Cardiac septum (tissue), 1 donor: ENCODE measurements around the gene CDKL2. TPM values are rescaled to one million over a fixed set of nuclear protein-coding genes. Genes with fewer than 3 reads are reported as not detected.
"Not testable (repeated sequence)": the region's sequence is repeated elsewhere in the genome, so short reads cannot be mapped to it uniquely, and the experiment has no call there.

Experiments used
- DNase-seq: peaks from one replicate; pipeline ENCODE4 v3.0.0-alpha.2; 2020; ENCODE audit warnings: low spot score
- intact Hi-C: fragments of 100-400 bp; cut with DNase I; formaldehyde crosslinking; loops from one replicate; pipeline ENCODE4 v1.14.0; 2022
- long read RNA-seq: library from polyadenylated mRNA; unstranded; transcript quantifications from one replicate; pipeline ENCODE4 v2.0.0, GENCODE V29; 2021
- total RNA-seq: library from RNA; stranded (reverse); fragmentation: NEBNext Ultra II Directional; extraction: Animal tissue kit (Norgen Biotek cat#: 25700); gene quantifications from one replicate; pipeline ENCODE4 v1.2.1, GENCODE V29; 2021
- donor health status: DM: no; HTN: no; CAD: no.

CDKL2 gene
- 0.70 TPM for total RNA-seq
- long read RNA-seq = 0 reads

GRCh38 chr4:75630174-75630936 is at the start of gene CDKL2:
Gene CDKL2 (minus strand): TSS chr4:75630528. CDS start chr4:75625988, 4,540 bp downstream.
- intact Hi-C loops = no loop called here
- peak; percentile 95 for DNase-seq

GRCh38 chr4:75678965-75679364 is 48.6 kb upstream of the CDKL2 start:
- intact Hi-C loops = no loop called here
- DNase-seq = no peak

GRCh38 chr4:75678473-75678872 is 48.1 kb upstream of the CDKL2 start:
- DNase-seq = no peak
- intact Hi-C loops = no loop called here

GRCh38 chr4:75675004-75675531 is 44.7 kb upstream of the CDKL2 start:
- no peak for DNase-seq
- intact Hi-C loops = no loop called here

- intact Hi-C loops = loop anchor here (1.0 kb wide), 1 partner anchor 50 kb away; the partner anchor contains the start of gene USO1
- no peak for DNase-seq
Measured at GRCh38 chr4:75673959-75674328, 43.6 kb upstream of the CDKL2 start.

GRCh38 chr4:75673027-75673958 is 43.0 kb upstream of the CDKL2 start, which contains the start of gene G3BP2:
Gene G3BP2 (minus strand): TSS chr4:75673411. CDS start chr4:75662025, 11,386 bp downstream.
- peak; percentile 99 for DNase-seq
- intact Hi-C loops = loop anchor here (1.0 kb wide), 1 partner anchor 51 kb away; the partner anchor contains the start of gene USO1

- peak; percentile 84 for DNase-seq
- intact Hi-C loops = loop anchor here (1.0 kb wide), 1 partner anchor 52 kb away; the partner anchor contains the start of gene USO1
Measured at GRCh38 chr4:75672461-75673026, 42.2 kb upstream of the CDKL2 start.

- intact Hi-C loops = no loop called here
- DNase-seq = no peak
Measured at GRCh38 chr4:75671802-75672421, 41.6 kb upstream of the CDKL2 start.

GRCh38 chr4:75668596-75668995 is 38.3 kb upstream of the CDKL2 start:
- no peak for DNase-seq
- intact Hi-C loops = no loop called here

- intact Hi-C loops, DNase-seq: not testable (repeated sequence)
Measured at GRCh38 chr4:75667636-75668035, 37.3 kb upstream of the CDKL2 start.

GRCh38 chr4:75666299-75666698 is 36.0 kb upstream of the CDKL2 start:
- intact Hi-C loops = no loop called here
- DNase-seq = no peak

GRCh38 chr4:75664604-75665003 is 34.3 kb upstream of the CDKL2 start:
- intact Hi-C loops, DNase-seq: not testable (repeated sequence)

- no peak for DNase-seq
- intact Hi-C loops = no loop called here
Measured at GRCh38 chr4:75662626-75663025, 32.3 kb upstream of the CDKL2 start.

- intact Hi-C loops = no loop called here
Measured at GRCh38 chr4:75660491-75660890, 30.2 kb upstream of the CDKL2 start.

GRCh38 chr4:75659512-75660031 is 29.2 kb upstream of the CDKL2 start:
- DNase-seq = no peak
- intact Hi-C loops = no loop called here

More at GRCh38 chr4:75660491-75660890, 30.2 kb upstream of the CDKL2 start:
- no peak for DNase-seq

- intact Hi-C loops = no loop called here
- no peak for DNase-seq
Measured at GRCh38 chr4:75658876-75659275, 28.5 kb upstream of the CDKL2 start.

- intact Hi-C loops = no loop called here
- no peak for DNase-seq
Measured at GRCh38 chr4:75655562-75655961, 25.2 kb upstream of the CDKL2 start.

GRCh38 chr4:75654905-75655304 is 24.6 kb upstream of the CDKL2 start:
- intact Hi-C loops = loop anchor here (5.0 kb wide), 1 partner anchor 192 kb away; no protein-coding TSS in a partner anchor
- DNase-seq = no peak
